GM20431 (cell line): ENCODE data around the gene CISD1.

ENCODE experiments used
- in situ Hi-C: fragments of 300-500 bp; cut with MseI, MboI; formaldehyde crosslinking; loops from one replicate; pipeline ENCODE4 v1.15.0; 2020; ENCODE audit warnings: low sequenced_read_pairs; ENCODE audit not compliant: unreplicated experiment

CISD1 gene

GRCh38 chr10:58264780-58265179 lies 4.2 kb upstream of the CISD1 start:
- in situ Hi-C loops, result no loop called here

GRCh38 chr10:58265249-58265648 lies 3.7 kb upstream of the CISD1 start:
- in situ Hi-C loops, result no loop called here

GRCh38 chr10:58266003-58266825 lies 2.7 kb upstream of the CISD1 start:
- in situ Hi-C loops, result no loop called here

DNA sequence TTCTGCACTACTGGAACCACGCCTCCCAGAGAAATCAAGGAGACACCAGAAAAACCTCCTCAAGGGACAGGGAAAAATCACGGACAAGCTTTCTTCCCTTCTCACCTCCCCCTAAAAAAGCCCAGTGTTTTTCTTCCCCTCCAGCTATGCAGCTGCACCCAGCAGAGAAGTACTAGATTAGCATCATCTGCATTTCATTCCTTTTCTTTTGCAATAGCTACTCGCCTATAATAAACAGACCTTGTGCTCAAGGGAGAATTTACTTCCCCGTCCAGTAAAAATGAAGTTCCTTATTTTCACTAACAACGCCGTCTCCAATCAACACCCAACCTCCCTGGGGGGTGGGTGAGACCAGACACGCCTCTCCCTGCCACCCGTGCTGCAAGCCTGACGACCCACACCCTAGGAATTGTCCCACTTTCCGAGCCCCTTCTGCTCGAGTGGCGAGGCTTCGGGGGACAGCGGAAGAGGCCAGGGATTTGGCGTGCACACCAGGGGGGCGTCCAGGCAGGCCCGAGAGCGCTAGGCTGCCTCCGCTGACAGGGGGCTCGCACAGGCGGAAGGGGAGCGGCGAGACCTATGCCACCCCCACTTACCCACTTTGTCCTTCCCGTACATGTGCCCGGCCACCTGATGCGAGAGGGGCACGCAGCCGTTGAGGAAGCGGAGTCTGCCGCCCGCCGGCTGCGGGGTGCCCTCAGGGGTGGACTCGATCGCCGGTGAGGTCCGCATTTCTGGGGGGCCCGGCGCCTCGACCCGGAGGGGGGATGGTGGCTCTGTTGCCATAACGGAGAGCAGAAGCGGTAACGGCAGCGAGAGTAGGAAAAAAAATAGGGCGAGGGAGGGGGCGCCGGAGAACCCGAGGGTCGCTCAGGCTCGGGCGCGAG lies 1.9 kb upstream of the CISD1 start:
- in situ Hi-C loops, result no loop called here

- in situ Hi-C loops, result no loop called here
Observed at GRCh38 chr10:58267713-58268453, 1.1 kb upstream of the CISD1 start, which contains the start of gene IPMK. TSS of gene IPMK (minus strand) at chr10:58267894. CDS start at chr10:58267611, 283 bp downstream.

GRCh38 chr10:58268454-58268945 lies 462 bp upstream of the CISD1 start:
- in situ Hi-C loops, result no loop called here

DNA sequence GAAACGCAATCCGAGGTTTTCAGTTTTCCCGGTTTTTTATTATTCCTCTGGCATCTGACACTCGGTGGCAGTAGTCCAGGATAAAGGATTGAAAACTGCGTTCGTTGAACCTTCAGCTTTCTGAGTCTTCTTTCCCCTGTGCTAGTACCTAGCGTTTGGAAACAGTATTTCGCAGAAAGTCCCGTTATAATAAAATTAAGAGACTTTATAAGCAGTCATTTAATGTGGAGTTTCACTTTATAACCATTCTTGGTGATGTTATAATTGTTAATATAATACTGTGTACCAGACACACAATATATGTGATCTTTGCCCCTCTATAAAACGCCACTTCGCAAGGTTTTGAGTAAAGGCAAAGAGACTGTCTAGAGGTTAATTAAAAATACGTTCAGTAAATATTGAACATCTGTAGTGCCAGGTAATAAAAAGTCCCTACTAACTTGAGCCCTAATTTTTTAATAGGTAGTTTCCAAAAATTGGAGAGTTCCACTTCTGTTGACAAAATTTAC lies 874 bp downstream of the CISD1 start:
- in situ Hi-C loops, result no loop called here

DNA sequence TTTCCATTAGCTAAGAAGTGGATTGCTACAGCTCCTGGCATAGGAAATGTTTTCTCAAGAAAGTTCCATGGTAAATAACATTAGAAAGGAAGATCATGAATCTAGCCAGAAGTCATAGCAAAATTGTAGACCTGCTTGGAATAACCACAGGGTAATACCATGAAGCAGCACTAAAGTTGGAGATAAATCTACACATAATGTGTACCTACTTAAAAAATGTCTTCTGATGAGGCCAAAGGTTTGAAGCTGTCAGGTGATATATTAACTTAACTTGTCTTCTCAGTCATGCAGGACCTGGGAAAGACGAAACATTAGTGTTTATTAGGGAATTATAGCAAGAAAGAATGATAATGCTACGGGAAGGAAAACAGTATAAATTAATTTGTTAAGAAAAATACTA lies 6.3 kb downstream of the CISD1 start:
- in situ Hi-C loops, result no loop called here

DNA sequence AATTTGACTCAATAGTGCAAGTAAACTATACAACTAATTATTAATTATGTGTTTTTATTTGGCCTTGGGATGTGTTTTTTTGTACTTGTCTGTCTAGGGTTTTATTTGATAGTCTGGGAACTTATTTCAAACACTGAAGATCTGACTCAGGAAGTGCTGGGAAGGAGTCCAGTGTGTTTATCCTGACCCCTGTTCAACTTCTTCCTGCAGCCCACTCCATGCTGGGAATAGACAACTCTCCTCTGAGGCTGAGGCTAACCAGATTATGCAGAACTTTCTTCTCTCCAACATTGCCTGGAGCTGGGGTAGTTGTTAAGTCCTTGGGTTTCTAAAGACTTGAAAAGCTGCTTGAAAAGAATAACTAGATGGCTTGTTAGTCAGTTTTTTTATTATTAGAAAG lies 6.9 kb downstream of the CISD1 start:
- in situ Hi-C loops, result no loop called here

GRCh38 chr10:58278274-58278961 lies 9.5 kb downstream of the CISD1 start:
- in situ Hi-C loops, result no loop called here

DNA sequence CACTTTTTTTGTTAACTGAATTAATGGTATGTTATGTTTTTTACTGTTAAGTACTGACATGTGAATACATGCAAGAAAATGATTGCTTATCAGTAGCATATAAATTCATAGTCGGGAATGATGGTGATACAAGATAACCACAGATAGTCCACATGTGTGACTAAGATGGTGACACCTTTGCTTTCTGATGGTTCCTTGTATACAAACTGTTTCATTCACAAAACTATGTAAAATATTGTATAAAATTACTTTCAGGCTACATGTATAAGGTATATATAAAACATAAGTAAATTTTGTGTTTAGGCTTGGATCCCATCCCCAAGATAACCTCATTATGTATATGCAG lies 10.0 kb downstream of the CISD1 start:
- in situ Hi-C loops, result no loop called here

DNA sequence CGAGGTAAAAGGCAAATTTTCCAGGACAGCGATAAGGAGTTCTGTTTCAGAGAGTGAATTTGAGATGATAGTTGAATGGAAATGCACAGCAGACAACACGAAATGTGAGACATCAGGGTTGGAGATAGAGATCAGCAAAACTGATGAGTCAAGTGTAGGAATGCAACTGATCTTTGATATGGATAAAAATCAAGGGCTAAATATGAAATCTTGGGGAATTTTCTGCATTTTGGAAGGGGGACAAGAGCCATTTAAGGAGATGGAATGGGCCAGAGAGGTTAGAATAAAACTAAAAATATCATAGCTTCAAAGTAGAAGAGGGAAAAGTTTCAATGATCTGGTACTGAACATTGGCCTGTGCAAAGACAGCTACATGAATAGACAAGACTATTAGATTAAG lies 11.5 kb downstream of the CISD1 start:
- in situ Hi-C loops, result loop anchor here (10.0 kb wide), 1 partner anchor 96 kb away; no protein-coding TSS in a partner anchor

- in situ Hi-C loops, result loop anchor here (10.0 kb wide), 1 partner anchor 96 kb away; no protein-coding TSS in a partner anchor
Observed at GRCh38 chr10:58281092-58281752, 12.3 kb downstream of the CISD1 start.

- in situ Hi-C loops, result loop anchor here (10.0 kb wide), 1 partner anchor 98 kb away; no protein-coding TSS in a partner anchor
Observed at GRCh38 chr10:58282615-58283014, 13.7 kb downstream of the CISD1 start.

- in situ Hi-C loops, result no loop called here
Observed at GRCh38 chr10:58291538-58292174, 22.7 kb downstream of the CISD1 start.

DNA sequence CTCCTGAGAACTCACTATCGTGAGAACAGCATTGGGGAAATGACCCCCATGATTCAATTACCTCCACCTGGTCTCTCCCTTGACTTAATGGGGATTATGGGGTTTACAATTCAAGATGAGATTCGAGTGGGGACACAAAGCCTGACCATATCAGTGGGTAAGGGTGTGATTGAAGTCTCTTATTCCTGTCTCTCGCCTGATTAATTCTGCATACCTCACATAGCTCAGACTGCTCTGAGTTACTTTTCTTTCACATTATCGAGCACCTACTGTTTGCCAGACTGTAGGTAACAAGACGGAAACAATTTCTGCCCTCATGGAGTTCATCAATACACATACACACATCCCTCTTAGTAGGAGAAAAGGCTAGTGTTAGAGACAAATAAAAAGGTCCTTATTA lies 25.0 kb downstream of the CISD1 start:
- in situ Hi-C loops, result no loop called here

DNA sequence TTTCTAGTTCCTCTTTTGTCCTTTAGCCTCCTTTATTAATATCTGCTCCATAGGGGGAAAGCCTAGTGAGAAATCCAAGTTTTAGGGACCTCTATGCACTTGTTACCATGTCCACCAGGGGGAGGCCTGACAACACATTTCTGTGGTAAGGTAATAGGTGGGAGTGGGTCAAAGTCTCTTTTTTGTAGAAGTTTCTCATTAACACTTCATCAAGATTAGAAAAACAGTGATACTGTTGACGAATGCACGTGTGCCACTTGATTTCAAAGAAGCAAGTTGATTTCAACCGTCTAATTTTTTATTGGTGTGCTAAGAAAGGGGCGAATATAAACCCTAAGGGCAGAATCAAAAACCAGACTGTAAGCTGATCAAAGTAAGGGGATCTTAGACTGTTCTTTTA lies 30.6 kb downstream of the CISD1 start:
- in situ Hi-C loops, result no loop called here

GRCh38 chr10:58300676-58301075 lies 31.7 kb downstream of the CISD1 start:
- in situ Hi-C loops, result no loop called here
